WTC11 (cell line): Measurements from ENCODE around the gene TMEM145. TPM values are rescaled to one million over a fixed set of nuclear protein-coding genes. Genes with fewer than 3 reads are reported as not detected.

Experiments
- CREB1 ChIP-seq: sonication (generic); formaldehyde crosslinking; IDR thresholded peaks from 2 replicates; pipeline ENCODE4 v1.8.0; 2023; ENCODE audit warnings: mild to moderate bottlenecking, missing genetic modification reagents
- EMX1 ChIP-seq: fragments of 250-450 bp; sonication (Bioruptor Pico); IDR thresholded peaks from 2 replicates; pipeline ENCODE4 v1.8.0; 2021; ENCODE audit warnings: mild to moderate bottlenecking
- FOXP1 ChIP-seq: sonication (generic); formaldehyde crosslinking; IDR thresholded peaks from 2 replicates; pipeline ENCODE4 v1.8.0; 2022; ENCODE audit warnings: missing genetic modification reagents, mild to moderate bottlenecking, moderate library complexity, borderline replicate concordance
- GTF2I ChIP-seq: fragments of 250-450 bp; sonication (Bioruptor Pico); conservative IDR thresholded peaks from 2 replicates; pipeline ENCODE4 v1.4.0; 2021; ENCODE audit warnings: mild to moderate bottlenecking
- MYBL2 ChIP-seq: sonication (generic); formaldehyde crosslinking; IDR thresholded peaks from 2 replicates; pipeline ENCODE4 v1.8.1; 2023; ENCODE audit warnings: mild to moderate bottlenecking, moderate library complexity, missing genetic modification reagents
- NFATC4 ChIP-seq: fragments of 250-450 bp; sonication (Bioruptor Pico); IDR thresholded peaks from 2 replicates; pipeline ENCODE4 v1.9.0; 2021; ENCODE audit warnings: mild to moderate bottlenecking
- NFE2L1 ChIP-seq: sonication (generic); formaldehyde crosslinking; IDR thresholded peaks from 2 replicates; pipeline ENCODE4 v1.8.1; 2023; ENCODE audit warnings: missing genetic modification reagents
- NR1H2 ChIP-seq: sonication (generic); formaldehyde crosslinking; IDR thresholded peaks from 2 replicates; pipeline ENCODE4 v1.9.0; 2021; ENCODE audit warnings: mild to moderate bottlenecking, moderate library complexity, missing genetic modification reagents
- NR2C2 ChIP-seq: sonication (generic); formaldehyde crosslinking; IDR thresholded peaks from 2 replicates; pipeline ENCODE4 v1.8.0; 2022; ENCODE audit warnings: mild to moderate bottlenecking, missing genetic modification reagents
- PRRX2 ChIP-seq: fragments of 250-450 bp; sonication (Bioruptor Pico); IDR thresholded peaks from 2 replicates; pipeline ENCODE4 v1.8.0; 2021; ENCODE audit warnings: mild to moderate bottlenecking
- RORB ChIP-seq: fragments of 250-450 bp; sonication (Bioruptor Pico); IDR thresholded peaks from 2 replicates; pipeline ENCODE4 v1.9.0; 2021; ENCODE audit warnings: mild to moderate bottlenecking
- SMAD3 ChIP-seq: sonication (generic); formaldehyde crosslinking; IDR thresholded peaks from 2 replicates; pipeline ENCODE4 v1.8.0; 2022; ENCODE audit warnings: missing genetic modification reagents, mild to moderate bottlenecking, borderline replicate concordance
- TP53 ChIP-seq: sonication (generic); formaldehyde crosslinking; IDR thresholded peaks from 2 replicates; pipeline ENCODE4 v1.8.1; 2023; ENCODE audit warnings: mild to moderate bottlenecking, missing genetic modification reagents
- ZNF121 ChIP-seq: sonication (generic); formaldehyde crosslinking; IDR thresholded peaks from 2 replicates; pipeline ENCODE4 v1.8.0; 2023; ENCODE audit warnings: missing genetic modification reagents
- ZNF138 ChIP-seq: sonication (generic); formaldehyde crosslinking; conservative IDR thresholded peaks from 2 replicates; pipeline ENCODE4 v1.8.1; 2022; ENCODE audit warnings: mild to moderate bottlenecking, moderate library complexity, missing genetic modification reagents
- ZNF317 ChIP-seq: sonication (generic); formaldehyde crosslinking; IDR thresholded peaks from 2 replicates; pipeline ENCODE4 v1.8.1; 2023; ENCODE audit warnings: low read depth, mild to moderate bottlenecking, moderate library complexity, missing genetic modification reagents, borderline replicate concordance
- ZNF396 ChIP-seq: fragments of 250-450 bp; sonication (Bioruptor Pico); IDR thresholded peaks from 2 replicates; pipeline ENCODE4 v1.8.0; 2021; ENCODE audit warnings: mild to moderate bottlenecking, moderate library complexity, borderline replicate concordance
- total RNA-seq: library from RNA; stranded (reverse); gene quantifications from 3 replicates; pipeline ENCODE4 v1.2.3, GENCODE V29; 2021
- TF ChIP-seq, protein P1 (sequence below): sonication (generic); formaldehyde crosslinking; conservative IDR thresholded peaks from 2 replicates; pipeline ENCODE4 v1.8.1; 2022; ENCODE audit warnings: mild to moderate bottlenecking, missing genetic modification reagents
- TF ChIP-seq, protein P2 (sequence below): sonication (generic); formaldehyde crosslinking; IDR thresholded peaks from 2 replicates; pipeline ENCODE4 v1.8.1; 2023; ENCODE audit warnings: mild to moderate bottlenecking, moderate library complexity, missing genetic modification reagents
- TF ChIP-seq, protein P3 (sequence below): fragments of 250-450 bp; sonication (Bioruptor Pico); IDR thresholded peaks from 2 replicates; pipeline ENCODE4 v1.9.0; 2021; ENCODE audit warnings: moderate library complexity, mild to moderate bottlenecking, inconsistent platforms, borderline replicate concordance
- TF ChIP-seq, protein P4 (sequence below): sonication (generic); formaldehyde crosslinking; IDR thresholded peaks from 2 replicates; pipeline ENCODE4 v1.8.1; 2023; ENCODE audit warnings: mild to moderate bottlenecking, missing genetic modification reagents, borderline replicate concordance
- TF ChIP-seq, protein P5 (sequence below): sonication (generic); formaldehyde crosslinking; IDR thresholded peaks from 2 replicates; pipeline ENCODE4 v1.8.0; 2022; ENCODE audit warnings: mild to moderate bottlenecking, missing genetic modification reagents
- TF ChIP-seq, protein P6 (sequence below): fragments of 250-450 bp; sonication (Bioruptor Pico); conservative IDR thresholded peaks from 2 replicates; pipeline ENCODE4 v1.9.0; 2021; ENCODE audit warnings: mild to moderate bottlenecking
- TF ChIP-seq, protein P7 (sequence below): fragments of 200-600 bp; IDR thresholded peaks from 2 replicates; pipeline ENCODE4 v1.8.0; 2022; ENCODE audit warnings: antibody characterized with exemption
- TF ChIP-seq, protein P8 (sequence below): sonication (generic); formaldehyde crosslinking; IDR thresholded peaks from 2 replicates; pipeline ENCODE4 v1.8.0; 2023; ENCODE audit warnings: missing genetic modification reagents

The TMEM145 gene
- total RNA-seq, 1 experiment from 2014 or later, result 6.9 TPM

DNA sequence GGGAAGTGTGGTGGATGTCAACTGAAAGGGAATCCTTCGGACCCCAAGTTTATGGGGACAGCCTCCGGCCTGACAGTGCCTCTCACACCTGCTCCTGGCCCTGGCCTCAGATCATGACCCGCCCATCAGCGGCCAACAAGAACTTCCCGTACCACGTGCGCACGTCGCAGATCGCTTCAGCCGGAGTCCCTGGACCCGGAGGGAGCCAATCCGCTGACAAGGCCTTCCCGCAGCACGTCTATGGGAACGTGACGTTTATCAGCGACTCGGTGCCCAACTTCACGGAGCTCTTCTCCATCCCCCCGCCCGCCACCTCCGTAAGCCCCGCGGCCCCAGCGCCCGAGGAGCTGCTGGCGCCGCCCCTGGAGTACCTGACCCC lies 10.4 kb downstream of the TMEM145 start (continued):
- TF ChIP-seq, protein P1, sequence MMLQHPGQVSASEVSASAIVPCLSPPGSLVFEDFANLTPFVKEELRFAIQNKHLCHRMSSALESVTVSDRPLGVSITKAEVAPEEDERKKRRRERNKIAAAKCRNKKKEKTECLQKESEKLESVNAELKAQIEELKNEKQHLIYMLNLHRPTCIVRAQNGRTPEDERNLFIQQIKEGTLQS (CRISPR knock-in tag), result no peak
- TF ChIP-seq GTF2I (CRISPR knock-in tag) (no peak), ZNF396 (no peak), TP53 (no peak), ZNF317 (CRISPR knock-in tag) (no peak), ZNF121 (CRISPR knock-in tag) (no peak), RORB (CRISPR knock-in tag) (no peak), FOXP1 (CRISPR knock-in tag) (0 out of 2 replicates have a peak, but pooled peaks have one; percentile 42), EMX1 (CRISPR knock-in tag) (no peak), CREB1 (no peak), ZNF138 (CRISPR knock-in tag) (no peak), MYBL2 (CRISPR knock-in tag) (no peak), PRRX2 (CRISPR knock-in tag) (no peak), NR2C2 (CRISPR knock-in tag) (no peak), NR1H2 (no peak), SMAD3 (CRISPR knock-in tag) (no peak), NFE2L1 (CRISPR knock-in tag) (peak; percentile 71; the same call in 1 of the 2 replicates), NFATC4 (CRISPR knock-in tag) (no peak)
- TF ChIP-seq, protein P2, sequence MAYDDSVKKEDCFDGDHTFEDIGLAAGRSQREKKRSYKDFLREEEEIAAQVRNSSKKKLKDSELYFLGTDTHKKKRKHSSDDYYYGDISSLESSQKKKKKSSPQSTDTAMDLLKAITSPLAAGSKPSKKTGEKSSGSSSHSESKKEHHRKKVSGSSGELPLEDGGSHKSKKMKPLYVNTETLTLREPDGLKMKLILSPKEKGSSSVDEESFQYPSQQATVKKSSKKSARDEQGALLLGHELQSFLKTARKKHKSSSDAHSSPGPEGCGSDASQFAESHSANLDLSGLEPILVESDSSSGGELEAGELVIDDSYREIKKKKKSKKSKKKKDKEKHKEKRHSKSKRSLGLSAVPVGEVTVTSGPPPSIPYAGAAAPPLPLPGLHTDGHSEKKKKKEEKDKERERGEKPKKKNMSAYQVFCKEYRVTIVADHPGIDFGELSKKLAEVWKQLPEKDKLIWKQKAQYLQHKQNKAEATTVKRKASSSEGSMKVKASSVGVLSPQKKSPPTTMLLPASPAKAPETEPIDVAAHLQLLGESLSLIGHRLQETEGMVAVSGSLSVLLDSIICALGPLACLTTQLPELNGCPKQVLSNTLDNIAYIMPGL (CRISPR knock-in tag), result no peak
- TF ChIP-seq, protein P3, sequence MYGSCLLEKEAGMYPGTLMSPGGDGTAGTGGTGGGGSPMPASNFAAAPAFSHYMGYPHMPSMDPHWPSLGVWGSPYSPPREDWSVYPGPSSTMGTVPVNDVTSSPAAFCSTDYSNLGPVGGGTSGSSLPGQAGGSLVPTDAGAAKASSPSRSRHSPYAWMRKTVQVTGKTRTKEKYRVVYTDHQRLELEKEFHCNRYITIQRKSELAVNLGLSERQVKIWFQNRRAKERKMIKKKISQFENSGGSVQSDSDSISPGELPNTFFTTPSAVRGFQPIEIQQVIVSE (CRISPR knock-in tag), result no peak
- TF ChIP-seq, protein P4, sequence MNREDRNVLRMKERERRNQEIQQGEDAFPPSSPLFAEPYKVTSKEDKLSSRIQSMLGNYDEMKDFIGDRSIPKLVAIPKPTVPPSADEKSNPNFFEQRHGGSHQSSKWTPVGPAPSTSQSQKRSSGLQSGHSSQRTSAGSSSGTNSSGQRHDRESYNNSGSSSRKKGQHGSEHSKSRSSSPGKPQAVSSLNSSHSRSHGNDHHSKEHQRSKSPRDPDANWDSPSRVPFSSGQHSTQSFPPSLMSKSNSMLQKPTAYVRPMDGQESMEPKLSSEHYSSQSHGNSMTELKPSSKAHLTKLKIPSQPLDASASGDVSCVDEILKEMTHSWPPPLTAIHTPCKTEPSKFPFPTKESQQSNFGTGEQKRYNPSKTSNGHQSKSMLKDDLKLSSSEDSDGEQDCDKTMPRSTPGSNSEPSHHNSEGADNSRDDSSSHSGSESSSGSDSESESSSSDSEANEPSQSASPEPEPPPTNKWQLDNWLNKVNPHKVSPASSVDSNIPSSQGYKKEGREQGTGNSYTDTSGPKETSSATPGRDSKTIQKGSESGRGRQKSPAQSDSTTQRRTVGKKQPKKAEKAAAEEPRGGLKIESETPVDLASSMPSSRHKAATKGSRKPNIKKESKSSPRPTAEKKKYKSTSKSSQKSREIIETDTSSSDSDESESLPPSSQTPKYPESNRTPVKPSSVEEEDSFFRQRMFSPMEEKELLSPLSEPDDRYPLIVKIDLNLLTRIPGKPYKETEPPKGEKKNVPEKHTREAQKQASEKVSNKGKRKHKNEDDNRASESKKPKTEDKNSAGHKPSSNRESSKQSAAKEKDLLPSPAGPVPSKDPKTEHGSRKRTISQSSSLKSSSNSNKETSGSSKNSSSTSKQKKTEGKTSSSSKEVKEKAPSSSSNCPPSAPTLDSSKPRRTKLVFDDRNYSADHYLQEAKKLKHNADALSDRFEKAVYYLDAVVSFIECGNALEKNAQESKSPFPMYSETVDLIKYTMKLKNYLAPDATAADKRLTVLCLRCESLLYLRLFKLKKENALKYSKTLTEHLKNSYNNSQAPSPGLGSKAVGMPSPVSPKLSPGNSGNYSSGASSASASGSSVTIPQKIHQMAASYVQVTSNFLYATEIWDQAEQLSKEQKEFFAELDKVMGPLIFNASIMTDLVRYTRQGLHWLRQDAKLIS, result no peak
- TF ChIP-seq, protein P5, sequence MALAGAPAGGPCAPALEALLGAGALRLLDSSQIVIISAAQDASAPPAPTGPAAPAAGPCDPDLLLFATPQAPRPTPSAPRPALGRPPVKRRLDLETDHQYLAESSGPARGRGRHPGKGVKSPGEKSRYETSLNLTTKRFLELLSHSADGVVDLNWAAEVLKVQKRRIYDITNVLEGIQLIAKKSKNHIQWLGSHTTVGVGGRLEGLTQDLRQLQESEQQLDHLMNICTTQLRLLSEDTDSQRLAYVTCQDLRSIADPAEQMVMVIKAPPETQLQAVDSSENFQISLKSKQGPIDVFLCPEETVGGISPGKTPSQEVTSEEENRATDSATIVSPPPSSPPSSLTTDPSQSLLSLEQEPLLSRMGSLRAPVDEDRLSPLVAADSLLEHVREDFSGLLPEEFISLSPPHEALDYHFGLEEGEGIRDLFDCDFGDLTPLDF, result no peak
- TF ChIP-seq, protein P6, sequence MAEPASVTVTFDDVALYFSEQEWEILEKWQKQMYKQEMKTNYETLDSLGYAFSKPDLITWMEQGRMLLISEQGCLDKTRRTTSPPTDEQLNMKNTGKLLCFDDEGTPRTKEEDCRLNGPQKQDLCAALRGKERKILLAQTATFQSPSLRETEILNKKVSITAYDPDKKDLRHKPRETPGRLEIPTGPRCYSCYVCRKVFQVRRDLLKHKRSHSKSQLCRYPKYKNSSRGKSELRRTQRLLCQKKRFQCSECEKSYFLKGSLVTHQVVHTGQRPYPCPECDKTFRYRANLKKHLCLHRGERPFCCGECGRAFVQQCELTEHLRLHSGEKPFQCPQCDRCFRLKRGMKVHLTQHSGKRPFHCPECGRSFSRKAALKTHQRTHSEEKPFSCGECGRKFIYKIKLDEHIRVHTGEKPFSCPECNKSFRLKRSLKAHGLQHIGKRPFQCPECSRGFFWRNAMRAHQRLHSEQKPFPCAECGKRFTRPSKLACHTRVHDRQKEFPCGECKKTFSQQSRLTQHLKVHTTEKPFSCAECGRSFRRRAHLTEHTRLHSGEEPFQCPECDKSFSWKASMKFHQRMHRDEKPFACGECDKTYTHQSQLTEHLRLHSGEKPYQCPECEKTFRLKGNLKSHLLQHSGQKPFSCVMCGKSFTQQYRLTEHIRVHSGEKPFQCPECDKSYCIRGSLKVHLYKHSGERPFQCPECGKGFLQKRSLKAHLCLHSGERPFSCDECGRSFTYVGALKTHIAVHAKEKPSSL (CRISPR knock-in tag), result no peak
- TF ChIP-seq, protein P7, sequence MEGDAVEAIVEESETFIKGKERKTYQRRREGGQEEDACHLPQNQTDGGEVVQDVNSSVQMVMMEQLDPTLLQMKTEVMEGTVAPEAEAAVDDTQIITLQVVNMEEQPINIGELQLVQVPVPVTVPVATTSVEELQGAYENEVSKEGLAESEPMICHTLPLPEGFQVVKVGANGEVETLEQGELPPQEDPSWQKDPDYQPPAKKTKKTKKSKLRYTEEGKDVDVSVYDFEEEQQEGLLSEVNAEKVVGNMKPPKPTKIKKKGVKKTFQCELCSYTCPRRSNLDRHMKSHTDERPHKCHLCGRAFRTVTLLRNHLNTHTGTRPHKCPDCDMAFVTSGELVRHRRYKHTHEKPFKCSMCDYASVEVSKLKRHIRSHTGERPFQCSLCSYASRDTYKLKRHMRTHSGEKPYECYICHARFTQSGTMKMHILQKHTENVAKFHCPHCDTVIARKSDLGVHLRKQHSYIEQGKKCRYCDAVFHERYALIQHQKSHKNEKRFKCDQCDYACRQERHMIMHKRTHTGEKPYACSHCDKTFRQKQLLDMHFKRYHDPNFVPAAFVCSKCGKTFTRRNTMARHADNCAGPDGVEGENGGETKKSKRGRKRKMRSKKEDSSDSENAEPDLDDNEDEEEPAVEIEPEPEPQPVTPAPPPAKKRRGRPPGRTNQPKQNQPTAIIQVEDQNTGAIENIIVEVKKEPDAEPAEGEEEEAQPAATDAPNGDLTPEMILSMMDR, result no peak
- TF ChIP-seq, protein P8, sequence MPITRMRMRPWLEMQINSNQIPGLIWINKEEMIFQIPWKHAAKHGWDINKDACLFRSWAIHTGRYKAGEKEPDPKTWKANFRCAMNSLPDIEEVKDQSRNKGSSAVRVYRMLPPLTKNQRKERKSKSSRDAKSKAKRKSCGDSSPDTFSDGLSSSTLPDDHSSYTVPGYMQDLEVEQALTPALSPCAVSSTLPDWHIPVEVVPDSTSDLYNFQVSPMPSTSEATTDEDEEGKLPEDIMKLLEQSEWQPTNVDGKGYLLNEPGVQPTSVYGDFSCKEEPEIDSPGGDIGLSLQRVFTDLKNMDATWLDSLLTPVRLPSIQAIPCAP (CRISPR knock-in tag), result 0 out of 2 replicates have a peak, but pooled peaks have one; percentile 33
